ENCODE data around the gene SLC25A22.

The SLC25A22 gene

GRCh38 chr11:821512-822371 lies 23.7 kb upstream of the SLC25A22 start:
- DNase-seq (ENCODE audit: low spot score): no peak

GRCh38 chr11:820655-821511 lies 22.8 kb upstream of the SLC25A22 start:
- DNase-seq (ENCODE audit: low spot score): no peak

DNA sequence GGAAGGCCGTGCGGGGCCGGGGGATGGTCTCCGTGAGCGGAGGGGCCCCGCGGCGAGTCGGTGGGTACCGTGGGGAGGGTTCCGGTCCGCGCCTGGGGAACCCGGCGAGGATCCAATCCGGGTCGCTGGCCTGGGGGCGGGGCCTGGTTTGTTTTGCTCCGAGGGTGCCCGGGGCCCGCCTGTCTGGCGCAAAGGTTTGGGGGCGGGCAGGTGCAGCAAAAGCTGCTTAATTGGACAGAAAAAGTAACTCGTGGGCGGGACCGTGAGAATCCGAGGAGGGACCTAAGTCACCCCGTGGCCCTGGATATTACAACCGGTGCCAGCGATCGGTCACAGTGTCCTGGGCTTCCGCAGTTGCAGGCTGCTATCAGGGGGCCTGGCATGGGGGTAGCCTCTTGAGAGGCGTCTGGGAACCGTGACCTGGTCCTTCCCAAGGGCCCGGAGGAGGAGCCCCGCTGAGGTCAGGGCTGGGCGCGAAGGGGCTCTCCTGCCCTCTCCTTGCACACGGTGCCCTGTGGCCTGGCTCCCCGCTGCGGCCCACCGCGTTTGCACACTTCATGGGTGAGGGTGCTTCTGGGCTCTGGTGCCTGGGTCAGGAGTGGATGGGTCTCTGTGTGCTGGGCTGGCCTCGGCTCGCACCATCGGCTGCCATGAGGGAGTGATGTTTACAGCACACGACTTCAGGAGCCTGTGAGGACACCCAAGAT lies 22.0 kb upstream of the SLC25A22 start:
- no peak for DNase-seq (ENCODE audit: low spot score)

DNA sequence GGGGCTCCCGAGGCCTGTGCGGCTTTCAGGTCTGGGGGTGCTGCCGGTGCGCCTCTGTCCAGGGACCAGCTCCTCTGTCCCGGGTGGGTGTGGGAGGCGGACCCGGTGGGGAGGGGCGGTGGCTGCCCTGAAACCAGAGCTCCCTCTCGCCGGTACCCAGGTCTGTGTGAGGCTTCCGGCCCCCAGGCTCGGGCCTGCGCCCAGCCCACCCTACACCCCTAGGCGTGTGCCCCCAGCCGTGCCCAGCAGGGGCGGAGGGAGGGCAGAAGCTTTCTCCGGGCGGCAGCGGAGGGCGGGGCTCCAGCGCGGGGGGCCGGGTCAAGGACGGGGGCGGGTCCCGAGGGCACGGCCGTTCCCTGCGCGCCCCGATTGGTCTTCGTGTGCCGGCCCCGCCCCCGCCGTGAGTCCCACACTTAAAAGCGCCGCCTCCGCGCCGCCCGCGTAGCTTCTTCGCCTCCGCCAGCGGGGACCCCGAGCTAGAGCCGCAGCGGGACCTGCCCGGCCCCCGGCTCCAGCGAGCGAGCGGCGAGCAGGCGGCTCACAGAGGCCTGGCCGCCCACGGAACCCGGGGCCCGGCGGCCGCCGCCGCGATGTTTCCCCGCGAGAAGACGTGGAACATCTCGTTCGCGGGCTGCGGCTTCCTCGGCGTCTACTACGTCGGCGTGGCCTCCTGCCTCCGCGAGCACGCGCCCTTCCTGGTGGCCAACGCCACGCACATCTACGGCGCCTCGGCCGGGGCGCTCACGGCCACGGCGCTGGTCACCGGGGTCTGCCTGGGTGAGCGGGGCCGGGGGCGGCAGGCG lies 21.2 kb upstream of the SLC25A22 start:
- DNase-seq (ENCODE audit: low spot score): peak; percentile 94

- no peak for DNase-seq (ENCODE audit: low spot score)
Observed at GRCh38 chr11:818396-819128, 20.5 kb upstream of the SLC25A22 start, which contains the start of gene PNPLA2. Gene PNPLA2, plus strand, starts transcription at chr11:818914. Its CDS starts 805 bp downstream, at chr11:819719.

GRCh38 chr11:816433-816779 lies 18.3 kb upstream of the SLC25A22 start:
- DNase-seq (ENCODE audit: low spot score): no peak

DNA sequence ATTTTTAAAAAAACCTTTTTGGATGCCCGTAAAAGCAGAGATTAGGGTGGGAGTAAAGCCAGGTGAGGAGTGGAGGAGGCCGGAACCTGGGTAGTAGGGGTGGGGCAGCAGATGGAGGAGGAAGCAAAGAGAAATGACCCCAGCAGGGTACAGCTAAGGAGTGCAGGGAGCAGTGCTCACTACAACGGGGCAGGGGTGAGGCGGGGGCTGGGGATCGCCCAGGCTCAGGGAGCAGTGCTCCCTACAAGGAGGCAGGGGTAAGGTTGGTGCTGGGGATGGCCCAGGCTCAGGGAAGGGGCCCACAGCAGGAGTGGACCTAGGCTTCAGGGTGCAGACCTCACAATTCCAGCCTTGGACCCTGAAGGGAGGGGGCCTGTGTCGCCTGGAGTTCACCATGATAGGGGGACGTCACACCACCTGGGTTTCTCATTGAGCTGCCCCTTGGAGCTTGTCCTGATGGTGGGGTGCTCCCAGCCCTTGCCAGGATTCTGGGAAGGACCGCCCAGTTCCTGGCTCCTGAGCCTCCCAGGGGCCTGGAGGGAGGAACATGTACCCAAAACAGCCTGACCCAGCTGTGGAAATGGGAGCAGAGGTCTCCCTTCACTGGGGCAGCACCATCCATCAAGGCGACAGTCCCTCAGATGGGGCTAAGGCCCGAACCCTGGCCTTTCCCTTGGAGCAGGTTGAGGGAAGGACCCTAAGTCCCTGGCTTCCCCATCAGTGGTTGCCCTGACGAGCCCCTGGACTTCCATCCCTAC lies 17.8 kb upstream of the SLC25A22 start:
- no peak for DNase-seq (ENCODE audit: low spot score)

DNA sequence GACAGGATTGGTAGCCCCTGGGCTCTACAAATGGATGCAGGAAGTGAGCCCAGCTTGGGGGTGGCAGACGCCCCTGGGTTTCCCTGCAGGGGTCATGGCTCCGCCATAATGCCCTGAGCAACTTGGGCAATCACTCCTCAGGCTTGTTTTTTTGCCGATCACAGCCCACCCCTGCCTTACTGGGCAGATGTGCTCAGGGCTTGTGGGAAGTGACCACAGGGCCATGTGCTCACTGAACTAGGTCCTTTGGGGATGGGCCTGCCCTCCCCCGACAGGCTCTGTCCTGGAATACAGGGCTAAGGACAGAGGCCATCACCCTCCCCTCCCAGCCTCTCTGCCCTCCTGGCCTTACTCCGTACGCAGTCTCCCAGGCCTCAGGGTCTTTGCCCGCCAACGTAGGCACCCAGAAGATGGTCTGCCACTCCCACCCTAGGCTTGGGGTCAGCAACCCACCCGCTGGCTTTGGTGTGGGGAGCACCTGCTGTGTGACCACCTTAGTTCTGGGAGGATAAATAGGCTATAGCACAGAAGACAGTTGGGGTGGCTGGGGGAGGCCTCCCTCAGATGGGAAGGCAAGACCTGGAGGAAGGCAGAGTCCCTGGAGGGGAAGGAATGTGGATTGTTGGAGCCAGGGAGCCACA lies 15.5 kb upstream of the SLC25A22 start:
- DNase-seq (ENCODE audit: low spot score): no peak

GRCh38 chr11:813072-813455 lies 15.0 kb upstream of the SLC25A22 start:
- no peak for DNase-seq (ENCODE audit: low spot score)

GRCh38 chr11:812390-812789 lies 14.3 kb upstream of the SLC25A22 start:
- no peak for DNase-seq (ENCODE audit: low spot score)

DNA sequence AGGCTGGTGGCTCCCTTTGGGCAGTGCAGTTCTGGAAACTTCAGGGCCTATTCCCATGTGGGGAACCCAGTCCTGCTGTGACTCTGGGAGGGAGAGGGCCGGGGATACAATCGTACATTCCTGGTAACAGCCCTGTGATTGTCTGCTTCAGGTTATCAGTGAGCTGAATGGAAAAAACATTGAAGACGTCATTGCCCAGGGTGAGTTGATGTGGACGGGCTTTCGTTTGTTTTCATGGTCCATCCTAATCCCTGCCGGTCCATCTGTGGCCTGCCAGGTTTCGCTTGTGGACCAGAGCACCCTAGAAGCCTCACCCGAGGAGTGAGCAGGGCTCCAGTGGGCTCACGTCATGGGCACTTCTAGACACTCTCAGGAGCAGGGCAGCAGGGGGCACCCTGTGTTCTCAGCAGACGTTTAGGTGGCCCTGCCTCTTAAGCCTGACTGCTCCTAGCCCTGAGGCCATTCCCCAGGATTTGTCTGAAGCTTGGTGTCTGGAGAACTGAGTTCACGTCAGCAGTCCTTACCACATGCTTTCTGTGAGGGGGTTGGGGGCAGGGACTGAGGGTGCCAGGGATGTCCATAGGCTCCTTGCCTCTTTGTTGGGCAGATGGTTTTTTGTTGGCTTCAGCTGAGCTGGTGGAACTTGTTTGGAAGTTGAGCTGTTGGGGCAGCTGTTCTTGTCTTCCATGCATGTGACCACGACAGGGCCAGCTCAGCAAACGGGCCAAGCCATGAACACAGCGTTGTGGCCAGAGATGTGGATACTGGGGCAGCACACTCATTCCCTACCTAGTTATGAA lies 13.6 kb upstream of the SLC25A22 start:
- DNase-seq (ENCODE audit: low spot score): no peak

DNA sequence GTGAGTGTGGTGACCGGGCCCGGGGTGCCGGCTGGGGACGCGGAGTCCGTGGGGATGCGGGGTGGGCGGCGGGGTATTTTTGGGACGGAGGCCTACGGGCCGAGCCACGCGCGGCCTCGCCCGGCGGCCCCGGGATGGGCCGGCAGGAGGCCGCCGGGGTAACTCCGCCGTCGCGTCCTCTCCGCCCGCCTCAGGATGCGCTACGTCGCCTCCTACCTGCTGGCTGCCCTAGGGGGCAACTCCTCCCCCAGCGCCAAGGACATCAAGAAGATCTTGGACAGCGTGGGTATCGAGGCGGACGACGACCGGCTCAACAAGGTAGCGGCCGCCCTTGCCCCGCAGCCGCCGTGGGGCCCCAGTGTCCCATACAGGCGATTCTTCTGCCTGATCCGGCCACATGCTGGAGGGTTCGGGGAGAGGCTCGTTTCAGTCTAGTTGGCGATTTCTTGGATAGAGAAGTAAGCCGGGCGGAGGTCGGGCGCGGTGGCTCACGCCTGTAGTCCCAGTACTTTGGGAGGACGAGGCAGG lies 12.0 kb upstream of the SLC25A22 start:
- no peak for DNase-seq (ENCODE audit: low spot score)

DNA sequence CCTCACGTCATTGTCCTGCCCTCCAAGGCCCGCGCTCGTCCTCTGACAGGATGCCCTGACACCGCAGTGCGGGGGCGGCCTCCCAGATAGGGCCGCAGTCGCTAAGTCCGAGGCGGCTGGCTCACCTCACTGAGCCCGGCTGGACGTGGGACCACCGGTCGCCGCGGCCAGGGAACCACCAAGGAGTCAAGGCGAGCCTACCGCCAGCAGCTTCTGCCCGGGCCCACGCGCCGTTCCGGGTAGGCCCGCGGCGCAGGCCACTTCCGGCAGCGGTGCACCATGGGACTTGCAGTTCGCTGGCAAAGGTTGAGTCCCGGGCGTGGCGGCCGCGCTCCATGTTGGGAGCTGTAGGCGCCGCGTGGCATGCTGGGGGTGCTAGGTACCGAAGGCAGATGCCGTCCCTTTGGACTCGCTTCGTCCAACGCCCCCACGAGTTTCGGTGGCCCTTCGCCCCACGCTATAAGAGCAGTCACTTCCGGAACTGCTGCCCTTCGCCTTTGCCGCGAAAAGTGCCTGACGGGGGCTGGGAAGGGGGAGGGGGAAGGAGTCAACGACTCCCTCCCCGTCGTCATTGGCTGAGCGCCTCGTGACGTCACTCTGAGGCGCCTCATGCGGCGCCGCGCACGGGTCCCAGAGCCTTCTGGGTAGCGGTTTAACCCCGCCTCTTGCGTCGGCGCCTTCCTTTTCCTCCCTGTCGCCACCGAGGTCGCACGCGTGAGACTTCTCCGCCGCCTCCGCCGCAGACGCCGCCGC lies 11.4 kb upstream of the SLC25A22 start, which contains the start of gene RPLP2:
RPLP2 (plus strand) TSS at position 681 of the 753 bp plus-strand sequence. CDS start 268 bp downstream, outside the sequence.
- peak; percentile 99 for DNase-seq (ENCODE audit: low spot score)

DNA sequence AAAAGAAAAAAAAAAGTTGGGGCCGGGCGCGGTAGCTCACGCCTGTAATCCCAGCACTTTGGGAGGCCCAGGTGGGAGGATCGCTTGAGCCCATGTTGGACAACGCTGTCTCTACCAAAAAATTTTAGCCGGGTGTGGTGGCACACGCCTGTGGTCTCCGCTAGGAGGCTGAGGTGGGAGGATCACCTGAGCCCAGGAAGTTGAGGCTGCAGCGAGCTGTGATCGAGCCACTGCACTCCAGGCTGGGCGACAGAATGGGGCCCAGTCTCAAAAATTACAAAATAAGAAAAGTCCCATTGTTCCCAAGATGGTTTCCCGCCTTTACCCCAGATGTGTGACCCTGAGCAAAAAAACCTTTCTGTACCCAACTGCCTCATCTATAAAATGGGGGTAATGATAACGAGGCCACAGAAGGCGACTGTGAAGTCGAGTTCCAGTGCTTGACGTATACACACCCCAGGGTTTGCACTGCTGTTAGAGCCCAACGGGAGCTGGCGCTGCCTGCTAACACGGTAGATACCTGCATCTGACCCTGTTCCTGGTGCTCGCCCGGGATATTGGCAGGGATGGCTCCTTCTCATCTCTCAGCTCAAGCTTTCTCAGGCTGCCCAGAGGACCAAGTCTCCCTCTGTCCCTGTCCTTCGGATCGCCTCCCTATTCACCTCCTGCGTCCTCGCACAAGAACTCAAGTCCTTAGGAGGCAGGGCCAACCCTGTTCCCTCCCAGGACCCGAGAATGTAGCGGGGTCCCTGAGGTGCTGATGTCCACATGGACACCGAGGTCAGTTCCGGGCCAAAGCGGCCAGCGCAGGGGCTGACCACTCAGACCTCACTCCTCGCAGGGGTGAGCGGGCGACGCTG lies 10.6 kb upstream of the SLC25A22 start:
- DNase-seq (ENCODE audit: low spot score): no peak

DNA sequence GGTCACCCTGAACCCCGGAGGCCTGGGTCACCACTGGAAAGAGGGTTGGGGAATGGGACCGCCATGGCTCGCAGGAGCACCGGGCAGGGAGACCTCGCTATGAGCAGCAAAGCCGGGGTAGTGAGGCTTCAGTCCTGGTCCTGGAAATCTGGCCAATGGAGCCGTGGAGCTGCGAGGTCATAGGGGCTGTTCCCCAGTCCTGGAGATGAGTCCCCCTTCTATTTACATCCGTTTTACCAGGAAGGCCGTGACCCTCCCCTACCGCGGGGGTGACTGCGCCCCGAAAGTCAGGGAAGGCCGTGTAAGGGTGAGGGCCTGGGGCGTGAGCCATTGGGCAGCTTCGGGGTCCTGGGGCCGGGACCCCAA lies 6.5 kb upstream of the SLC25A22 start:
- DNase-seq (ENCODE audit: low spot score): no peak

DNA sequence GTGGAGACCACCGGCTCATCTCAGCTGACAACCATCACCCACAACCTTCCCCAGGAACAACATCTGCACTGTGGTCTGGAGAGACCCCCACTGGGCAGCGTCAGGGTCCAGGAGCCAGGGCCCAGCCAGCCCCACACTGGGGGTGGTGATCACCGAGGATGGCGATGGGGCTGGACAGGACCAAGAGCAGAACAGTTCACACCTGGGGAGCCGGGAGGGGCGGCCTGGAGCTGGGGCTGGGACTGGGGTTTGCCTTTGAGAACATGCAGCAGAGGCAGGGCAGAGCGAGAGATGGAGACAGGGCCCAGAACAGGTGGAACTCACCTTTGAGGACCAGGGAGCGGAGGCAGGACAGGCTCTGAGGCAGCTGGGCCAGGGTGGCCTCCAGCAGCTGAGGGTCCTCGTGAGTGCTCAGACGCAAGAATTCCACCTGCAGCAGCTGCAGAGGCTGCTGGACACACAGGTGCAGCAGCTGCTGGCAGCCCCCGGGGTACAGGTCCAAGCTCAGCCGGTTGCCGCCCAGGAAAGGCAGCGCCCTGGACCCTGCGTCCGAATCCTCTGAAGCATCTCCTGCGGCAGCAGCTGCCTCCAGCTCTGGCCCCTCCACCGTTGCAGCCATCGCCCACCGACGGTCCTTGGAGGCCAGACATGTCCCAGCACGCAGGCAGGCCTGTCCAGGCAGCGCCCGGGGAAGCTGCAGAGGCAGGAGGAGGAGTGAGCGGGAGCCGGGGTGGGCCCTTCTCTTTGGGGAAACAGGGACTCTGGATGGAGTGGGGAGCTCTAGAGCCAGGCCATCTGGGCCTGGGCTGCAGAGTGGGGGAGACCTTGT lies 5.9 kb upstream of the SLC25A22 start:
- DNase-seq (ENCODE audit: low spot score): no peak
